Progenitor cell of endocrine pancreas (in vitro differentiated cells): ENCODE results near the gene NT5DC2. TPM values are rescaled to one million over a fixed set of nuclear protein-coding genes. Genes with fewer than 3 reads are reported as not detected.

Experiments used
- DNase-seq: peaks from one replicate; pipeline ENCODE4 v3.0.0; 2021; ENCODE audit warnings: low spot score; ENCODE audit not compliant: unreplicated experiment
- H3K27ac Mint-ChIP-seq: 2 replicates; pipeline ENCODE4 v1.8.0; 2021; ENCODE audit warnings: mild to moderate bottlenecking, moderate library complexity, mixed read lengths
- H3K27me3 Mint-ChIP-seq: 2 replicates; pipeline ENCODE4 v1.8.0; 2021; ENCODE audit warnings: mixed read lengths
- H3K36me3 Mint-ChIP-seq: 2 replicates; pipeline ENCODE4 v1.8.0; 2022; ENCODE audit warnings: mixed read lengths; ENCODE audit not compliant: insufficient read depth
- H3K4me1 Mint-ChIP-seq: 2 replicates; pipeline ENCODE4 v1.8.0; 2021; ENCODE audit warnings: low read depth, mixed read lengths
- H3K4me3 Mint-ChIP-seq: 2 replicates; pipeline ENCODE4 v1.8.0; 2021; ENCODE audit warnings: low read depth, mild to moderate bottlenecking, moderate library complexity, mixed read lengths
- H3K9me3 Mint-ChIP-seq: 2 replicates; pipeline ENCODE4 v1.8.0; 2021; ENCODE audit warnings: low read depth, mixed read lengths
- total RNA-seq: library from RNA; stranded (reverse); gene quantifications from 2 replicates; pipeline ENCODE4 v1.2.1, GENCODE V29; 2021
- TF ChIP-seq, protein P1 (sequence below): fragments of 200-600 bp; sonication (generic); IDR thresholded peaks from one replicate; pipeline ENCODE4 v1.5.0; 2021; ENCODE audit warnings: antibody characterized with exemption, mild to moderate bottlenecking; ENCODE audit not compliant: unreplicated experiment

NT5DC2 gene
- total RNA-seq, 1 donor from 2014 or later, result 269 TPM

- H3K27me3 Mint-ChIP-seq, result no peaks in the 10 kb centered on the region
- peaks cover 1% of the 10 kb centered on the region for H3K4me1 Mint-ChIP-seq
- H3K36me3 Mint-ChIP-seq, result peaks cover 8% of the 10 kb centered on the region
- DNase-seq, result no peak
- H3K27ac Mint-ChIP-seq, result no peak overlapping the region
- no peaks in the 10 kb centered on the region for H3K9me3 Mint-ChIP-seq
- TF ChIP-seq, protein P1, sequence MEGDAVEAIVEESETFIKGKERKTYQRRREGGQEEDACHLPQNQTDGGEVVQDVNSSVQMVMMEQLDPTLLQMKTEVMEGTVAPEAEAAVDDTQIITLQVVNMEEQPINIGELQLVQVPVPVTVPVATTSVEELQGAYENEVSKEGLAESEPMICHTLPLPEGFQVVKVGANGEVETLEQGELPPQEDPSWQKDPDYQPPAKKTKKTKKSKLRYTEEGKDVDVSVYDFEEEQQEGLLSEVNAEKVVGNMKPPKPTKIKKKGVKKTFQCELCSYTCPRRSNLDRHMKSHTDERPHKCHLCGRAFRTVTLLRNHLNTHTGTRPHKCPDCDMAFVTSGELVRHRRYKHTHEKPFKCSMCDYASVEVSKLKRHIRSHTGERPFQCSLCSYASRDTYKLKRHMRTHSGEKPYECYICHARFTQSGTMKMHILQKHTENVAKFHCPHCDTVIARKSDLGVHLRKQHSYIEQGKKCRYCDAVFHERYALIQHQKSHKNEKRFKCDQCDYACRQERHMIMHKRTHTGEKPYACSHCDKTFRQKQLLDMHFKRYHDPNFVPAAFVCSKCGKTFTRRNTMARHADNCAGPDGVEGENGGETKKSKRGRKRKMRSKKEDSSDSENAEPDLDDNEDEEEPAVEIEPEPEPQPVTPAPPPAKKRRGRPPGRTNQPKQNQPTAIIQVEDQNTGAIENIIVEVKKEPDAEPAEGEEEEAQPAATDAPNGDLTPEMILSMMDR, result no peak
- H3K4me3 Mint-ChIP-seq, result no peak overlapping the region
These were observed 7.7 kb downstream of the NT5DC2 start for GRCh38 chr3:52525680-52526561.

DNA sequence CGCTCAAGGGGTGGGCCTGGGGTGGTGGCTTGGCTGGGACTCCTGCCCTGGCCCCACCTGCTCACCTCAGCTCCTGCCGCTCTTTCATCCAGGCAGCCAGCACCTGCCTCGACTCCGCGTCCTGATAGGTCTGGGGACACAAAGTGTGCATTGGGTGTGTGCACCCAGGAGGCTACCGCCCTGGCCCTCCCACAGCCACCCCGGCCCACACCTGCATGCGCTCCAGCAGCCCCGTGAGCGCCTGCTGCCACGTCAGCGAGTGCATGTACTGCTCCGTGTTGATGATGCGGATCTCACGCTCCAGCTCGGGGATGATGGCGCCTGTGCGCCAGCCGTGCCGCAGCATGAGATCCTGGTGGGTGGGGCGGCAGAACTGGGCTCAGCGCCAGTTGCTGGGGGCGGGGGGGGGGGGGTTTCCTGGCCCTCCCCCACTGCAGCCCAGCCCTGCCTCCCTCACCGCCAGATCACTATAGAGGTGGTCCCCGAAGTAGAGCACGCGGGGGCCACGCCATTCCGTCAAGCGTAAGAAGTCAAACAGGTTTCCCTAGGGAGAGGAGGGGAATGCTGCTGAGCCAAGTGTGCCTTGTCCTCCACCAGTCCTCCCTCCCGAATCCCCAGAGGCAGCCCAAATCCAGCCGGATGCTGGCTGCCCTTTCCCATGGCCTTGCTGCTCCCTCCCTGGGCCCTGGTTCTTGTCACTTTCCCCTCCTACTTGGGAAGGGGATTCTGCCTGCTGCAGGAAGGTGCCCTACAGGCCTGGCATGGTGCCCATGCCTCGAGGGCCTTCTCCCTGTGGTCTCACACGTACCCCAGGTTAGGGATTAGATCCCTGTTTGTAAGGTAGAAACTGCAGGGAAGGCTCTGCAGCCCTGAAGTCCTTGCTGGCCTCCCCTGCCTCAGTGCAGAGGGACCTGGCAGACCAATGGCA lies 8.6 kb downstream of the NT5DC2 start:
- TF ChIP-seq, protein P1, result no peak
- Mint-ChIP-seq H3K4me3 (no peak overlapping the region), H3K4me1 (no peaks in the 10 kb centered on the region), H3K27me3 (no peaks in the 10 kb centered on the region), H3K27ac (no peak overlapping the region), H3K36me3 (peaks cover 8% of the 10 kb centered on the region), H3K9me3 (no peaks in the 10 kb centered on the region)
- no peak for DNase-seq

- Mint-ChIP-seq H3K9me3 (no peaks in the 10 kb centered on the region), H3K36me3 (peaks cover 8% of the 10 kb centered on the region), H3K27ac (no peak overlapping the region)
These were observed 9.4 kb downstream of the NT5DC2 start for GRCh38 chr3:52524258-52524751.

DNA sequence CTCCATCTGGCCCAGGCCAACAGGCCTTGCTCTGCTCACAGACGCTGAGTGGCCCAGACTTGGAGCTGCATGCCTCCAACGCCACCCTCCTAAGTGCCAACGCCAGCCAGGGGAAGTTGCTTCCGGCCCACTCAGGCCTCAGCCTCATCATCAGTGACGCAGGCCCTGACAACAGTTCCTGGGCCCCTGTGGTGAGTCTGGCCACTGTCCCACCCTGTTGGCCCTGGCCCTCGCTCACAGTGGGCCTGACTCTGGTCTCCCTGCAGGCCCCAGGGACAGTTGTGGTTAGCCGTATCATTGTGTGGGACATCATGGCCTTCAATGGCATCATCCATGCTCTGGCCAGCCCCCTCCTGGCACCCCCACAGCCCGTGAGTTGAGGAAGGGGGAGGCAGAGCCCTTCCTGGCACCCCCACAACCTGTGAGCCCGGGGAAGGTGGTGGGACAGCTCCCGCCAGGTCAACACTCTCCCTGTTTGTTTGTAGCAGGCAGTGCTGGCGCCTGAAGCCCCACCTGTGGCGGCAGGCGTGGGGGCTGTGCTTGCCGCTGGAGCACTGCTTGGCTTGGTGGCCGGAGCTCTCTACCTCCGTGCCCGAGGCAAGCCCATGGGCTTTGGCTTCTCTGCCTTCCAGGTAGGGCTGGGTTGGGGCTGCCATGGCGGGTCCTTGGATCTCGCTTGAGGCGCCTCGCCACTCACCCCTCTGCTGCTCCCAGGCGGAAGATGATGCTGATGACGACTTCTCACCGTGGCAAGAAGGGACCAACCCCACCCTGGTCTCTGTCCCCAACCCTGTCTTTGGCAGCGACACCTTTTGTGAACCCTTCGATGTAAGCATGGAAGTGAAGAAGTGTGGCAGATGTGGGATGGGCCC lies 10.0 kb downstream of the NT5DC2 start:
- Mint-ChIP-seq H3K4me3 (no peak overlapping the region), H3K36me3 (peaks cover 8% of the 10 kb centered on the region), H3K27ac (no peak overlapping the region), H3K27me3 (no peaks in the 10 kb centered on the region), H3K4me1 (peaks cover 1% of the 10 kb centered on the region), H3K9me3 (no peaks in the 10 kb centered on the region)
- TF ChIP-seq, protein P1, result no peak
- no peak for DNase-seq

More at GRCh38 chr3:52524258-52524751, 9.4 kb downstream of the NT5DC2 start:
- DNase-seq, result no peak
- H3K4me3 Mint-ChIP-seq, result no peak overlapping the region
- TF ChIP-seq, protein P1, result no peak
- H3K27me3 Mint-ChIP-seq, result no peaks in the 10 kb centered on the region
- H3K4me1 Mint-ChIP-seq, result no peaks in the 10 kb centered on the region
